ENCODE measurements around the gene TMEM109.

Gene TMEM109

GRCh38 chr11:60951904-60952741, 38.2 kb downstream of the TMEM109 start, which contains the start of gene SLC15A3:
Gene SLC15A3 (minus strand): TSS chr11:60952176. CDS start chr11:60951551, 625 bp downstream.
- peak within 1 kb of the TSS; percentile 41 to 92 (median 75) for H3K27ac Mint-ChIP-seq
- H3K4me3 Mint-ChIP-seq, result peak within 1 kb of the TSS; percentile 65 to 79 (median 77)
- no peaks in the 10 kb centered on the region for H3K36me3 Mint-ChIP-seq (ENCODE audit: low read depth)
- TF ChIP-seq, protein P1, sequence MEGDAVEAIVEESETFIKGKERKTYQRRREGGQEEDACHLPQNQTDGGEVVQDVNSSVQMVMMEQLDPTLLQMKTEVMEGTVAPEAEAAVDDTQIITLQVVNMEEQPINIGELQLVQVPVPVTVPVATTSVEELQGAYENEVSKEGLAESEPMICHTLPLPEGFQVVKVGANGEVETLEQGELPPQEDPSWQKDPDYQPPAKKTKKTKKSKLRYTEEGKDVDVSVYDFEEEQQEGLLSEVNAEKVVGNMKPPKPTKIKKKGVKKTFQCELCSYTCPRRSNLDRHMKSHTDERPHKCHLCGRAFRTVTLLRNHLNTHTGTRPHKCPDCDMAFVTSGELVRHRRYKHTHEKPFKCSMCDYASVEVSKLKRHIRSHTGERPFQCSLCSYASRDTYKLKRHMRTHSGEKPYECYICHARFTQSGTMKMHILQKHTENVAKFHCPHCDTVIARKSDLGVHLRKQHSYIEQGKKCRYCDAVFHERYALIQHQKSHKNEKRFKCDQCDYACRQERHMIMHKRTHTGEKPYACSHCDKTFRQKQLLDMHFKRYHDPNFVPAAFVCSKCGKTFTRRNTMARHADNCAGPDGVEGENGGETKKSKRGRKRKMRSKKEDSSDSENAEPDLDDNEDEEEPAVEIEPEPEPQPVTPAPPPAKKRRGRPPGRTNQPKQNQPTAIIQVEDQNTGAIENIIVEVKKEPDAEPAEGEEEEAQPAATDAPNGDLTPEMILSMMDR (IDR thresholded peaks at IDR 0.05; ENCODE audit: unreplicated experiment in 3 of 3), result no peak
- H3K9me3 Mint-ChIP-seq, result no peaks in the 10 kb centered on the region
- H3K4me1 Mint-ChIP-seq, result peaks cover 34% of the 10 kb centered on the region
- peaks cover 28% of the 10 kb centered on the region for H3K27me3 Mint-ChIP-seq (ENCODE audit: low read depth)

DNA sequence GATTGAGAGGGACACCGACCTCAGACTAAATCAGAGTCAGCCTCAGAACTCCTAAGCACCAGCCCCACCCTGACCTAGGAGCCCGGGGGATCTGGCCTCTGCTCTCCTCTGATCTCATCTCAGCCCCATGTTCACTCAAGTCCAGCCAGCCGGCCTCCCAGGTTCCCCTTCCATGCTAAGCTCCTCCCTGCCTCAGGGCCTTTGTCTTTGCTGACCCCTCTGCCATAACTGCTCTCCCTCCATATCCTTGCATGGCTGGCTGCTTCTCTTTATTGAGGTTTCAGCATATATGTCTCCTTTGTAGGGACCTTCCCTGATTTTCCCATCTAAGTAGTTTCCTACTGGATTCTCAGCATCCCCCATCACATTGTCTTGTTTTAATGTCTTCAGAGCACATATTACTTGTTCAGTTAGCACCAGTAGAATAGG, 38.8 kb downstream of the TMEM109 start:
- TF ChIP-seq, protein P1 (IDR thresholded peaks at IDR 0.05; ENCODE audit: unreplicated experiment in 3 of 3), result no peak
- no peaks in the 10 kb centered on the region for H3K36me3 Mint-ChIP-seq (ENCODE audit: low read depth)
- H3K9me3 Mint-ChIP-seq, result no peaks in the 10 kb centered on the region
- H3K4me1 Mint-ChIP-seq, result peaks cover 28% of the 10 kb centered on the region
- H3K27me3 Mint-ChIP-seq (ENCODE audit: low read depth), result peaks cover 28% of the 10 kb centered on the region
- H3K4me3 Mint-ChIP-seq, result peak overlapping the region; percentile 49 to 65 (median 55)
- peak overlapping the region in 2 of 3 experiments; percentile 41 to 92 for H3K27ac Mint-ChIP-seq

GRCh38 chr11:60953781-60954180, 39.8 kb downstream of the TMEM109 start:
- H3K36me3 Mint-ChIP-seq (ENCODE audit: low read depth), result no peaks in the 10 kb centered on the region
- H3K4me3 Mint-ChIP-seq, result no peak overlapping the region
- TF ChIP-seq, protein P1 (IDR thresholded peaks at IDR 0.05; ENCODE audit: unreplicated experiment in 3 of 3), result no peak
- peaks cover 21% of the 10 kb centered on the region for H3K27me3 Mint-ChIP-seq (ENCODE audit: low read depth)
- peaks cover 18% of the 10 kb centered on the region for H3K4me1 Mint-ChIP-seq
- peak overlapping the region in 1 of 3 experiments; percentile 51 for H3K27ac Mint-ChIP-seq
- H3K9me3 Mint-ChIP-seq, result no peaks in the 10 kb centered on the region

DNA sequence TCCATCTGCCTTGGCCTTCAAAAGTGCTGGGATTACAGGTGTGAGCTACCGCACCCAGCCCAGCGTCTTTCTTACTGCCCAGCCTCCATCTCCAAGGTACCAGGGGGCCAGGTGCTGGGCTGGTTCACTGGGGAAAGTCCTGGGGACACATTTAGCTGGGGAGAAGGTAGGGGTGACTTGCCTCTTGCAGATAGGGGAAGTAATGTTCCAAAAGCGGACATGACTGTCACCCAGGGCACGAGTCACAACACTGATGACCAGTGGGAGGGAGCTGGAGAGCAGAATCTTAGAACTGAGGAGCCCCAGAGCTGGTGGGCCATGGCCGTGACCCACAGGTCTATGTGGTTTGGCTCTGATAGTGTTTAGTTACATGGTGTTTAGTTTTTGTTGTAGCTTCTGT, 40.5 kb downstream of the TMEM109 start:
- H3K27ac Mint-ChIP-seq, result no peak overlapping the region
- peaks cover 13% of the 10 kb centered on the region for H3K4me1 Mint-ChIP-seq
- H3K27me3 Mint-ChIP-seq (ENCODE audit: low read depth), result peaks cover 18% of the 10 kb centered on the region
- TF ChIP-seq, protein P1 (IDR thresholded peaks at IDR 0.05; ENCODE audit: unreplicated experiment in 3 of 3), result no peak
- no peak overlapping the region for H3K4me3 Mint-ChIP-seq
- H3K36me3 Mint-ChIP-seq (ENCODE audit: low read depth), result no peaks in the 10 kb centered on the region
- no peaks in the 10 kb centered on the region for H3K9me3 Mint-ChIP-seq

DNA sequence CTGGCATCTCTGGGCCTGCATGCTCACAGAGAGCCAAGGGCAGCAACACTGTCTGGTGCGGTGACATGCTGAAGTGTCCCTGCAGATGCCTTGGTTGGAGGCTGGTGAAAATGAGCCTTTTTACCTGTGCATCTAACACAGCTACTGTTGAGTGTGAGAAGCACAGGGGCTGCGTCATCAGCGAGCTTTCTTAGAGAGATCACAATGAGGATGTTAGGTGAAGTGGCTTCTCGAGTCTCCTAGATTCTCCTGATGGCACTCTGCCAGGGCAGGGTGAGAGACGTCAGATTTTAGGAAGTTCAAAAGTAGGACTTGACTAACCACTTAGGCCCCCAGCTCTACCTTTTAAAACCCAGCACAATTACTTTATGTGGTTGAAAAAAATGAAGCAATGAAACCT, 41.6 kb downstream of the TMEM109 start:
- Mint-ChIP-seq H3K4me3 (no peak overlapping the region), H3K27me3 (ENCODE audit: low read depth) (peaks cover 10% of the 10 kb centered on the region), H3K36me3 (ENCODE audit: low read depth) (no peaks in the 10 kb centered on the region), H3K27ac (no peak overlapping the region), H3K4me1 (peaks cover 4% of the 10 kb centered on the region), H3K9me3 (no peaks in the 10 kb centered on the region)
- TF ChIP-seq, protein P1 (IDR thresholded peaks at IDR 0.05; ENCODE audit: unreplicated experiment in 3 of 3), result no peak

Data from nephron (organoid).